ENCODE measurements around the gene SLC51B.

Gene SLC51B

DNA sequence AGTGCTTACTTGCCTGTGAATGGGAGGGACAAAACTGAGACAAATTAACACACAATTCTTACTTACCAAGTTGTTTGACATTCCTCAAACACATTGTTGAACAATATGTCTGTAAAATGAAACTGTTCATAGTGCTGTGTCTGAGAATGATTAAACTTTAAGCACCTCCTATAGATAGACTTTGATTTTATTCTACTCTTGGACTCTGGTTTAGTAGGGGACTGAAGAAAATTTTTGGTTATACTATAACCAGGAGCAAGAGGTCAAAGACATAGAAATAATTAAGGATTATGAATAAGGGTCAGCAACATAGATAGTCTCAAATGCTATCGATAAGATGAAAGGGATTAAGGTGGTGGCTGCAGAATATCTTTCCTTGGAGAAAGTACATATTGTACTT is 7.9 kb upstream of the SLC51B start:
- Histone ChIP-seq H3K9me3 (ENCODE audit: insufficient read depth, low read length) (no peaks in the 10 kb centered on the region), H3K79me2 (ENCODE audit: low read length) (no peaks in the 10 kb centered on the region), H2AFZ (ENCODE audit: low read depth, low read length) (no peak overlapping the region), H4K20me1 (ENCODE audit: insufficient read depth, low read length) (no peaks in the 10 kb centered on the region), H3K27ac (ENCODE audit: low read length) (no peak overlapping the region), H3K27me3 (ENCODE audit: low read depth, low read length) (peaks cover 5% of the 10 kb centered on the region; the same call in 1 of the 2 replicates), H3K4me3 (ENCODE audit: low read length) (no peak overlapping the region), H3K9ac (ENCODE audit: low read length) (no peak overlapping the region), H3K4me2 (ENCODE audit: low read length) (no peak overlapping the region), H3K4me1 (ENCODE audit: low read length) (peaks cover 22% of the 10 kb centered on the region), H3K36me3 (replicated peaks; ENCODE audit: low read depth, low read length) (no peaks in the 10 kb centered on the region)
- TF ChIP-seq, protein P1, sequence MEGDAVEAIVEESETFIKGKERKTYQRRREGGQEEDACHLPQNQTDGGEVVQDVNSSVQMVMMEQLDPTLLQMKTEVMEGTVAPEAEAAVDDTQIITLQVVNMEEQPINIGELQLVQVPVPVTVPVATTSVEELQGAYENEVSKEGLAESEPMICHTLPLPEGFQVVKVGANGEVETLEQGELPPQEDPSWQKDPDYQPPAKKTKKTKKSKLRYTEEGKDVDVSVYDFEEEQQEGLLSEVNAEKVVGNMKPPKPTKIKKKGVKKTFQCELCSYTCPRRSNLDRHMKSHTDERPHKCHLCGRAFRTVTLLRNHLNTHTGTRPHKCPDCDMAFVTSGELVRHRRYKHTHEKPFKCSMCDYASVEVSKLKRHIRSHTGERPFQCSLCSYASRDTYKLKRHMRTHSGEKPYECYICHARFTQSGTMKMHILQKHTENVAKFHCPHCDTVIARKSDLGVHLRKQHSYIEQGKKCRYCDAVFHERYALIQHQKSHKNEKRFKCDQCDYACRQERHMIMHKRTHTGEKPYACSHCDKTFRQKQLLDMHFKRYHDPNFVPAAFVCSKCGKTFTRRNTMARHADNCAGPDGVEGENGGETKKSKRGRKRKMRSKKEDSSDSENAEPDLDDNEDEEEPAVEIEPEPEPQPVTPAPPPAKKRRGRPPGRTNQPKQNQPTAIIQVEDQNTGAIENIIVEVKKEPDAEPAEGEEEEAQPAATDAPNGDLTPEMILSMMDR (IDR thresholded peaks at IDR 0.05; ENCODE audit: low read depth, low read length) = no peak
- TF ChIP-seq EZH2phosphoT487 (IDR thresholded peaks at IDR 0.05; ENCODE audit: low read depth) = no peak

DNA sequence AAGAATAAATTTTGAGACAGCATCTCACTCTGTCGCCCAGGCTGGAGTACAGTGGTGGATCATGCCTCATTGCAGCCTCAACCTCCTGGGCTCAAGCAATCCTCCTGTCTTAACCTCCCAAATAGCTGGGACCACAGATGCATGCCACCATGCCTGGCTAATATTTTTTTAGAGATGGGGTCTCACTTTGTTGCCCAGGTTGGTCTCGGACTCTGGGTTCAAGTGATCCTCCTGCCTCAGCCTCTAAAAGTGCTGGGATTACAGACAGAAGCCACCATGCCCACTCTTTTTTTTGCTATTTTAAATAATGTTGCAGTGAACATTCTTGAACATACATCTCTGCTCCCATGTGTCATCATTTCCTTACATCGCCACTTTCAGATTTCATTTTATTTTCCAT is 6.8 kb upstream of the SLC51B start:
- Histone ChIP-seq H2AFZ (ENCODE audit: low read depth, low read length) (no peak overlapping the region), H4K20me1 (ENCODE audit: insufficient read depth, low read length) (no peaks in the 10 kb centered on the region), H3K79me2 (ENCODE audit: low read length) (no peaks in the 10 kb centered on the region), H3K4me3 (ENCODE audit: low read length) (no peak overlapping the region), H3K4me1 (ENCODE audit: low read length) (peaks cover 12% of the 10 kb centered on the region), H3K27me3 (ENCODE audit: low read depth, low read length) (no peaks in the 10 kb centered on the region), H3K9ac (ENCODE audit: low read length) (no peak overlapping the region), H3K36me3 (replicated peaks; ENCODE audit: low read depth, low read length) (no peaks in the 10 kb centered on the region), H3K4me2 (ENCODE audit: low read length) (no peak overlapping the region), H3K9me3 (ENCODE audit: insufficient read depth, low read length) (no peaks in the 10 kb centered on the region), H3K27ac (ENCODE audit: low read length) (no peak overlapping the region)
- no peak for TF ChIP-seq EZH2phosphoT487 (IDR thresholded peaks at IDR 0.05; ENCODE audit: low read depth)
- TF ChIP-seq, protein P1 (IDR thresholded peaks at IDR 0.05; ENCODE audit: low read depth, low read length) = no peak

DNA sequence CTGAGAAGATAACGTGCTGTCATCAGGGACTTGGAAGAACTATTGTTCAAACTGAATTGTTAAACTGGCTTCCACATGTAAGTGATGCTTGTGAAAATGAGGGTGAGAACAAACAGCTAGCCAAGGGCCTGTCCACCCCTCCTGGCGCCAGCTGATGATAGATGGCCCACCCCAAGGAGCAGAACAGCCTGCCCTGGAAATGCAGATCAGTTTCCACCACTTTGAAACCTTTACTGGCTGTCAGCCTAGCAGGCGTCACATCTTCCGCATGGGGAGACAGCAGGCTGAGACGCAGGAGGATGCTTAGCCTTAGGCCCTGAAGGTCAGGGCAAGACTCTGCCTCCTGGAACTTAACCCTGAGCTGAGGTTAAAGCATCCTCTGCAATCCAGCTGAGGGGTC is 6.4 kb upstream of the SLC51B start:
- no peaks in the 10 kb centered on the region for H3K36me3 ChIP-seq (replicated peaks; ENCODE audit: low read depth, low read length)
- no peaks in the 10 kb centered on the region for H3K79me2 ChIP-seq (ENCODE audit: low read length)
- no peaks in the 10 kb centered on the region for H3K27me3 ChIP-seq (ENCODE audit: low read depth, low read length)
- H4K20me1 ChIP-seq (ENCODE audit: insufficient read depth, low read length) = no peaks in the 10 kb centered on the region
- no peak overlapping the region for H3K4me2 ChIP-seq (ENCODE audit: low read length)
- no peaks in the 10 kb centered on the region for H3K9me3 ChIP-seq (ENCODE audit: insufficient read depth, low read length)
- TF ChIP-seq EZH2phosphoT487 (IDR thresholded peaks at IDR 0.05; ENCODE audit: low read depth) = no peak
- H3K27ac ChIP-seq (ENCODE audit: low read length) = no peak overlapping the region
- no peak overlapping the region for H2AFZ ChIP-seq (ENCODE audit: low read depth, low read length)
- peaks cover 8% of the 10 kb centered on the region for H3K4me1 ChIP-seq (ENCODE audit: low read length)
- H3K9ac ChIP-seq (ENCODE audit: low read length) = no peak overlapping the region
- no peak overlapping the region for H3K4me3 ChIP-seq (ENCODE audit: low read length)

DNA sequence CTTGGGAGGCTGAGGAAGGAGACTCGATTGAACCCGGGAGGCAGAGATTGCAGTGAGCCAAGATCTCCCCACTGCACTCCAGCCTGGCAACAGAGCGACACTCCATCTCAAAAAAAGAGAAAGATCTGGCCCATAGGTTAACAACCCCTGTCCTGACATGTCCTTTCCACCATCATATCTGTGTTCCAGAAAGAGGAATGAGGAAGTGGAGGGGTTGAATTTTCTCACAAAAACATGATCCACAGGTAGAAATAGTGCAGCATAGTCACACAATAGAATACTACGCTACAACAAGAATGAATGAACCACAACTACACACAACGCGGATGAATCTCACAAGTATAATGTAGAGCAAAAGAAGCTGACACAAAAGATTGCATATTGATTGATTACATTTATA is 4.7 kb upstream of the SLC51B start:
- Histone ChIP-seq H3K36me3 (replicated peaks; ENCODE audit: low read depth, low read length) (no peaks in the 10 kb centered on the region), H3K9me3 (ENCODE audit: insufficient read depth, low read length) (no peaks in the 10 kb centered on the region), H3K4me1 (ENCODE audit: low read length) (peaks cover 6% of the 10 kb centered on the region), H3K4me3 (ENCODE audit: low read length) (no peak overlapping the region), H3K27me3 (ENCODE audit: low read depth, low read length) (no peaks in the 10 kb centered on the region), H4K20me1 (ENCODE audit: insufficient read depth, low read length) (no peaks in the 10 kb centered on the region), H2AFZ (ENCODE audit: low read depth, low read length) (no peak overlapping the region), H3K79me2 (ENCODE audit: low read length) (no peaks in the 10 kb centered on the region), H3K4me2 (ENCODE audit: low read length) (no peak overlapping the region), H3K27ac (ENCODE audit: low read length) (no peak overlapping the region), H3K9ac (ENCODE audit: low read length) (no peak overlapping the region)
- TF ChIP-seq EZH2phosphoT487 (IDR thresholded peaks at IDR 0.05; ENCODE audit: low read depth) = no peak
- TF ChIP-seq, protein P1 (IDR thresholded peaks at IDR 0.05; ENCODE audit: low read depth, low read length) = no peak

DNA sequence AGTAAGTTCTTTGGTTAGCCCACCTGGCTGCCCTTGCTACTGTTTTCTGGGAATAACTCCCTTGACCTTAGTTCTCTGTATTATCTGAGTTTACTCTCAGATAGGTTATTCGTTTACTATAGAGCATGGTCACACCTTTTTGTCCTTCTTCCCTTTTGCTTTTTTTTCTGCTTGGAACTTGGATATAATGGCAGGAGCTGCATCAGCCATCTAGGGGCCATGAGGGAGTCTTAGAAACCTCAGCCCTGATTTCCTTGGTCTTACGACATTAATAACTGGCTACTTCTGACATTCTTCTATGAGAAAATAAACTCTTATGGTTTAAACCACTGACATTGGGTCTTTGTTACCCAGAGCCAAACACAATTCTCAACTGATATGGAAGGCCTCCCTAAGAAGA is 3.4 kb upstream of the SLC51B start:
- H3K4me2 ChIP-seq (ENCODE audit: low read length) = no peak overlapping the region
- no peaks in the 10 kb centered on the region for H3K36me3 ChIP-seq (replicated peaks; ENCODE audit: low read depth, low read length)

More for the DNA sequence above, 3.4 kb upstream of the SLC51B start:
- Histone ChIP-seq H3K27me3 (ENCODE audit: low read depth, low read length) (no peaks in the 10 kb centered on the region), H3K4me3 (ENCODE audit: low read length) (no peak overlapping the region), H2AFZ (ENCODE audit: low read depth, low read length) (no peak overlapping the region), H3K9ac (ENCODE audit: low read length) (no peak overlapping the region), H3K4me1 (ENCODE audit: low read length) (peaks cover 6% of the 10 kb centered on the region), H3K79me2 (ENCODE audit: low read length) (no peaks in the 10 kb centered on the region), H3K27ac (ENCODE audit: low read length) (no peak overlapping the region), H4K20me1 (ENCODE audit: insufficient read depth, low read length) (no peaks in the 10 kb centered on the region), H3K9me3 (ENCODE audit: insufficient read depth, low read length) (no peaks in the 10 kb centered on the region)
- TF ChIP-seq EZH2phosphoT487 (IDR thresholded peaks at IDR 0.05; ENCODE audit: low read depth) = no peak
- TF ChIP-seq, protein P1 (IDR thresholded peaks at IDR 0.05; ENCODE audit: low read depth, low read length) = no peak
